Measurements from ENCODE around the gene CEACAM16.
"Not testable (repeated sequence)": the region's sequence is repeated elsewhere in the genome, so short reads cannot be mapped to it uniquely, and the experiment has no call there.

CEACAM16 gene

GRCh38 chr19:44698492-44699201 lies at the start of gene CEACAM16:
TSS of gene CEACAM16 (plus strand) at chr19:44699151. CDS start at chr19:44701457, 2,306 bp downstream.
- DNase-seq = no peak

DNA sequence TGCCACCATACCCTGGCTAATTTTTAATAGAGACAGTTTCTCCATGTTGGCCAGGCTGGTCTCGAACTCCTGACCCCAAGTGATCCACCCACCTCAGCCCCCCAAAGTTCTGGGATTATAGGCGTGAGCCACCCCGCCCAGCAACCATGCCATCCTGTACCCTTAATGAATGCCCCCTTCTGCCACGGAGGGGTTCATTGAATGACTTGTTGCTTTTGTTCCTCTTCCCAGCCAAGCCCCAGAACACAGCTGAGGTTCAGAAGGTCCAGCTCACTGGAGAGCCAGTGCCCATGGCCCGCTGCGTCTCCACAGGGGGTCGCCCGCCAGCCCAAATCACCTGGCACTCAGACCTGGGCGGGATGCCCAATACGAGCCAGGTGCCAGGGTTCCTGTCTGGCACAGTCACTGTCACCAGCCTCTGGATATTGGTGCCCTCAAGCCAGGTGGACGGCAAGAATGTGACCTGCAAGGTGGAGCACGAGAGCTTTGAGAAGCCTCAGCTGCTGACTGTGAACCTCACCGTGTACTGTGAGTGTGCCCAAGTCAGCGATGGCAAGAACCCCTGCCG lies 49.3 kb upstream of the CEACAM16 start:
- DNase-seq = no peak

GRCh38 chr19:44653343-44653742 lies 45.6 kb upstream of the CEACAM16 start:
- no peak for DNase-seq

GRCh38 chr19:44653977-44654774 lies 44.8 kb upstream of the CEACAM16 start:
- DNase-seq = no peak

DNA sequence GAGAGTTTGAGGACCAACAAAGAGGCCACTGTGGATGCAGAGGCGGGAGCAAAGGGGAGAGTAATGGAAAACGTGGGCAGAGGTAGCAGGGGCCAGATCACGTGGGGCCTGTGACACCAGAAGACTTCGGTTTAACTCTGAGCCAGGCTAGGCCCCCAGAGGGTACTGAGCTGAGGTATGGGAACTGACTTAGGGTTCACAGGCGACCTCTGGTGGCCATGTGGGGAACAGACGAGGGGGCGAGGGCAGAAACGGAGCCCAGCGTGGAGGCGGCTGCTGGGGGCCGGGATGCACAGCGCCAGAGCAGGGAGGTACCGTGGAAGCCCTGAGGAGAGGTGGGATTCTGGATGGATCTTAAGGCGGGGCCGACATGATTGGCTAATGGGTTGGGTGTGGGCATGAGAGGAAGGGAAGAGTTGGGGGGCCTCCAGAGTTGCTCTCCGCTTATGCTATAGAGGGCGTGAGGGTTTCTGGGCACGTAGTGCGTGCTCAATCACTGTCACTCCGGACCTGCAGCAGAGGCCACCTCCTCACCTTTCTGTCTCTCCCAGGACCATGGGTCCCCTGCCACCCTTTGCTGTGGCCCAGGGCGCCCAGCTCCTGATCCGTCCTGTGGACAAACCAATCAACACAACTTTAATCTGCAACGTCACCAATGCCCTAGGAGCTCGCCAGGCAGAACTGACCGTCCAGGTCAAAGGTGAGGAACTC lies 41.6 kb upstream of the CEACAM16 start:
- DNase-seq = peak; percentile 11

GRCh38 chr19:44658069-44658733 lies 40.8 kb upstream of the CEACAM16 start:
- DNase-seq = no peak

DNA sequence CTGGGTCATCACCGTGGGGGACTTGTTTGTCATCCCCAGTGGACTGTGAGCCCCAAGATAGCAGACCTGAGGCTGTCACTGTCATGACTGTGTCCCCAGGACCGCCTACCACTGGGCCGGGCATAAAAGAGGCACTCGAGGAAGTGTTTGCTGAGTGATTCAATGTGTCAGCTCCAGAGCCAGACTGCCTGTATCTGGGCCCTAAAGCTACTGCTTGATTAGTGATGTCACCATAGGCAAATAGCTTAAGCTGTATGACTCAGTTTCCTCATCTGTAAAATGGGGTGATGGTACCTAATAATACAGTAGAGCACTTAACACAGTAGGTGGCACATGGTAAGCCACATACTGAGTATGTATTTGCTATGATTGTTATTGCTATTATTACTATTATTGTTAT lies 38.9 kb upstream of the CEACAM16 start:
- no peak for DNase-seq

DNA sequence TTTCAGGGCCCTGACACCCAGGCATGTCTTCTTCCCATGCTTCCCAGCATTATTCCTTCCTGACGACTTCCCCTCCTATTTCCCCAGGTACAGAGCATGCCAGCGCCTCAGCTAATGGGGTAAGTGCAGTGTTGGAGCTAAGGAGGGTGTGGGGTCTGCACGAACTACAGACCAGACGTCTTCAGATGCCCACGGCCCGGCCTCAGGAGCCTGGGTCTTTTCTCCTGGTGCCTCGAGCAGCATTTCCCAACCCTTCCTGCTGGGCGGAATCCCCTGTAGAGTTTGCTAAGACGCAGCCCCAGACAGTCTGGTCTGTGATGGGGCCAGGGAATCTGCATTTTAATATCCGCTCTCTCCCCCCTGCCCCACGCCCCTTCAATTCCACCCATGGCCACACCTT lies 37.7 kb upstream of the CEACAM16 start:
- DNase-seq = no peak

- no peak for DNase-seq
Observed at GRCh38 chr19:44661904-44662303, 37.0 kb upstream of the CEACAM16 start.

DNA sequence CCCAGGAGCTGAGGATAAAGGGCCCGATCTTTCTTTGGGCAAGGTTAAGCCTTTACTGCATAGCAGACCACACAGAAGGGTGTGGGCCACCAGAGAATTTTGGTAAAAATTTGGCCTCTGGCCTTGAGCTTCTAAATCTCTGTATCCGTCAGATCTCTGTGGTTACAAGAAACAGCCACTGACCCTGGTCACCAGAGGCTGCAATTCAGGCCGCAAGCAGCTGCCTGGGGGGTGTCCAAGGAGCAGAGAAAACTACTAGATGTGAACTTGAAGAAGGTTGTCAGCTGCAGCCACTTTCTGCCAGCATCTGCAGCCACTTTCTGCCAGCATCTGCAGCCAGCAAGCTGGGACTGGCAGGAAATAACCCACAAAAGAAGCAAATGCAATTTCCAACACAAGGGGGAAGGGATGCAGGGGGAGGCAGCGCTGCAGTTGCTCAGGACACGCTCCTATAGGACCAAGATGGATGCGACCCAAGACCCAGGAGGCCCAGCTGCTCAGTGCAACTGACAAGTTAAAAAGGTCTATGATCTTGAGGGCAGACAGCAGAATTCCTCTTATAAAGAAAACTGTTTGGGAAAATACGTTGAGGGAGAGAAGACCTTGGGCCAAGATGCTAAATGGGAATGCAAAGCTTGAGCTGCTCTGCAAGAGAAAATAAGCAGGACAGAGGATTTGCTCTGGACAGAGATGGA lies 36.1 kb upstream of the CEACAM16 start:
- no peak for DNase-seq

DNA sequence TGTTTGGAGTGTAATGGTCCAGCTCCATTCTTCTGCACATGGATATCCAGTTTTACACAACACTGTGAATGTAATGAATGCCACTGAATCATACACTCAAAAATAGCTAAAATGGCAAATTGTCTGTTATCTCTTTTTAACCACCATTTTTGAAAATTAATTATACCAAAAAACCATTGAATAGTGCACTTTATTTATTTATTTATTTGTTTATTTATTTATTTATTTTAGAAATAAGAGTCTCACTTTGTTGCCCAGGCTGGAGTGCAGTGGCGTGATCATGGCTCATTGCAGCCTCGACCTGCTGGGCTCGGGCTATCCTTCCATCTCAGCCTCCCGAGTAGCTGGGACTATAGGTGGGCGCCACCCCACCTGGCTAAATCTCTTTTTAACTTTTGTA lies 35.0 kb upstream of the CEACAM16 start:
- no peak for DNase-seq

GRCh38 chr19:44664976-44665375 lies 34.0 kb upstream of the CEACAM16 start:
- no peak for DNase-seq

- DNase-seq = no peak
Observed at GRCh38 chr19:44666852-44667556, 31.9 kb upstream of the CEACAM16 start.

DNA sequence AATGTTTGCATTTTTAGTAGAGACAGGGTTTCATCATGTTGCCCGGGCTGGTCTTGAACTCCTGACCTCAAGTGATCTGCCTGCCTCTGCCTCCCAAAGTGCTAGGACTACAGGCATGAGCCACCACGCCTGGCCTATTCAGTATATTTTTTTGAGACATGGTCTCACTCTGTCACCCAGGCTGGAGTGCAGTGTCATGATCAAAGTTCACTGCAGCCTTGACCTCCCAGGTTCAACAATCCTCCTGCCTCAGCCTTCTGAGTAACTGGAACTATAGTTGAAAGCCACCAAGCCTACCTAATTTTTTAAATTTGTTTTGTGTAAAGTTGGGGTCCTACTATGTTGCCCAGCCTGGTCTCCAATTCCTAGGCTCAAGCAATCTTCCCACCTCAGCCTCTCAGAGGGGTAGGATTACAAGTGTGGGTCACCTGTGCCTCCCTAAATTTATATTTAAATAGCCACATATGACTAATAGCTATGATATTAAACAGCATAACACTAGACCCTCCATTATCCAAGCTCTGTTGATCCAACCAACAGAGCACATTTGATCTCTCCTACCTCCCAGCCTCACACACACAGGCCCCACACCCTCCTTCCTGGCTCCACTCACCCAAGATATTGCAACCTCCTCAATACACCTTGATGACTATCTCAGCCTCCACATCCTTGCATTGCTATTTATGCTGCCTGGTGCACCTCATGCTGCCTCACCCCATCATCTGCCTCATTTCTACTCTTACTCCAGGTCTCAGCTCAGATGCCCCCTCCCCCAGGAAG lies 29.8 kb upstream of the CEACAM16 start:
- DNase-seq = no peak

- DNase-seq = not testable (repeated sequence)
Observed at GRCh38 chr19:44670027-44670426, 28.9 kb upstream of the CEACAM16 start.

DNA sequence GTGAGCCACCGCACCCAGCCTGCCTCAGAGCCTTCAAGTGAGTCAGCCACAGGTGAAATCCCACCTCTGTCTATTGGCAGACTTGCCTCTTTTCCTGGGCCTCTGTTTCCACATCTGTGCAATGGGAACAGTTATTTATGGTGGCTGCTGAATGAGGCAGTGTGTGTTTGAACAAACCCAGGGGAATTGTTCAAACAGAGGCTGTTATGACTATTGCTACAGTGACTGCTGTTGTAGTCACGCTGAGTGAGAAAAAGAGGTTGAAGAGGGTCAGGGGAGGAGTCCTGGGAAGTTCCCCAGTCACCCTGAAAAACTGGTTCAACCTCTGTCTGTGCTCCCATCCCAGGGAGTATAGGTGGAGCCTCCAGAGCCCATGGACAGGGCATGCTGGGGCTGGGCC lies 27.6 kb upstream of the CEACAM16 start, which contains the start of gene CEACAM19:
Gene CEACAM19 (plus strand): TSS at position 83 of the 400 bp plus-strand sequence. CDS start 450 bp downstream, outside the sequence.
- DNase-seq = no peak

DNA sequence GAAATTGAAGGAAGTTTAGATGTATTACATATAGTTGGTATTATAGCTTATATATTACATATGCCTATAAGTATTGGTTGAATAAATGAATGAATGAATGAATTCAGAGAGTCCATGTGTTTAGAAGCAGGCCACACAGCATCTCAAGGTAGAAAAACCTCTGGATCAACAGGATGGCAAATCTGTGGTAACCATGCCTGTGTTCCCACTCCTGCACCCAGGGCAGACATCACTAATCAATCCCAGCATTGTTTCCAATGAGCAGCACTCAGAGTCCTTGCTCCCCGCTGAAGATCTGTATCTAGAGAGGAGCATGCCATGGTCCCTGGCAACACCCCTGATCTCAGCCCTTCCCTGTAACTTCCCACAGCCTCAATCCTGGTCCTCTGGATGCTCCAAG lies 26.7 kb upstream of the CEACAM16 start:
- no peak for DNase-seq

DNA sequence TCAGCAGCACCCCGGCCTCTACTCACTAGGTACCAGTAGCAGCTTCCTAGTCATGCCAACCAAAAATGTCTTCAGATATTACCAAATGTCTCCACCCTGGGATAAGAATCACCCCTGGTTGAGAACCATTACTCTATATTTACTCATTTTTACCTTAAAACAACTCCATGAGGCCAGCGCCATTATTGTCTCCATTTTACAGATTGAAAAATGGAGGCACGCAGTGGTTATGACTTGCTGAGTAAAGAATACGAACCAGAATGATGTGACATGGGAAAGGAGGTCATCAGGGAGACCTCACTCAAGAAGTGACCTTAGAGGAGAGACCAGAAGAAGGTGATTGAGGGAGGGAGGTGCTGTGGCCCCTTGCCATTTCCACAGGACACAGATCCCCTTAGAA lies 25.4 kb upstream of the CEACAM16 start:
- no peak for DNase-seq

- DNase-seq = no peak
Observed at GRCh38 chr19:44675521-44675920, 23.4 kb upstream of the CEACAM16 start.

DNA sequence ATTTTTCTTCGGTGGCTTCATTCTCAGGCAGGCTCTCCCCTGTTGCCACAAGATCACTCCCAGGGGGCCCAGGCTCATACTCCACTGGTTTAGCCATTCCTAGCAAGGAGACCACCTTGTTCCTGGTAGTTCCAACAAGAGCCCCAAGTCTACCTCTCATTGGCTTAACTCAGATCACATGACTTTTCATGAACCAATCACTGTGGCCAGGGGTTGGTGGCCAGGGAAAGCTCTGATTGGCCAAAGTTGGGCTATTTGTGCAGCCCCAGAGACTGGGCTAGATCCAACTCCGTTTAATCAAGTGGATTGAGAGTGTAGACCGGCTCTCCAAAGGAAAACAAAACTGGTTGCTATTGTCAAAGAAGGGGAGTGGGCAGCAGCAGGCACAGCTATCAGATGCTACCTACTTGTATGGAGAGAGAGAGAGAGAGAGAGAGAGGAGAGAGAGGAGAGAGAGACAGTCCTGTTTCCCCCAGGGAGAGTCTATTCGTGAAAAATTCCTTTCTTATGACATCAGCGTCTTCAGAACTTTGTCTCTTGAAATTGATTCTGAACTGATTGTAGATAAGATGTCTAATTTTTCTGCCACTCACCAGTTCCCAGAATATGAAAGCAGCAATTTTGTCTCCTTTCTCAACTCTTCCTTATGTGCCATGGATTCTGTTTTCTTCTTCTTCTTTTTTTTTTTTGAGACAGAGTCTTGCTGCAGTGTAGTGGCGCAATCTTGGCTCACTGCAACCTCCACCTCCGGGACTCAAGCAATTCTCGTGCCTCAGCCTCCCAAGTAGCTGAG lies 21.7 kb upstream of the CEACAM16 start:
- DNase-seq = no peak
